ENCODE data around the gene SCRT2.

DNA sequence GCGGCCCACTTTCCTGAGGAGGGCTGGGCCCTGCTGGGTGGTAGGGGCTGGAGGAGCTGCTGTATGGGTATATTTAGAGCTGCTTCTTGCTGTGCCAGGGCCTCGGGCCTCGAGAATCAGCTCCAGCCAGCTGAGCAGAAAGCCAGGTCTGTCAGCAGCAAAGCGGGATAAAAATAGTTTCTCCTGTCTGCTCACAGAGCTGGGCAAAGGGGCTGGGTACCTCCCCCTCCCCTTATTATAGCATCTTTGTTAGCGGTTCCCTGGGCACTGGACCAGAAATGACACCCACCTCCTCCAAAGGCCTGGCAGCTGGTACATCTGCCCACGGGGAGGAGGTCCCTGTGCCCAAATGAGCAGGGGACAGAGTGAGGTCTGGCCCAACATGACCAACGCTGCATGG, 6.0 kb downstream of the SCRT2 start:
- no peak for TF ChIP-seq NFRKB (IDR thresholded peaks at IDR 0.05)
- TF ChIP-seq BHLHE40 (IDR thresholded peaks at IDR 0.05; ENCODE audit: borderline replicate concordance), result no peak
- no peak for TF ChIP-seq TARDBP (IDR thresholded peaks at IDR 0.05)
- no peak for TF ChIP-seq SP1 (IDR thresholded peaks at IDR 0.05)
- no peak for TF ChIP-seq SUZ12 (IDR thresholded peaks at IDR 0.05)
- no peak for TF ChIP-seq LEF1 (IDR thresholded peaks at IDR 0.05; ENCODE audit: borderline replicate concordance)
- no peak for TF ChIP-seq FOXM1 (IDR thresholded peaks at IDR 0.05; ENCODE audit: borderline replicate concordance)
- no peak for TF ChIP-seq ELF4 (IDR thresholded peaks at IDR 0.05)
- no peak for TF ChIP-seq FOXK2 (IDR thresholded peaks at IDR 0.05)
- no peak for TF ChIP-seq FOXA1 (IDR thresholded peaks at IDR 0.05)
- TF ChIP-seq, protein P1, sequence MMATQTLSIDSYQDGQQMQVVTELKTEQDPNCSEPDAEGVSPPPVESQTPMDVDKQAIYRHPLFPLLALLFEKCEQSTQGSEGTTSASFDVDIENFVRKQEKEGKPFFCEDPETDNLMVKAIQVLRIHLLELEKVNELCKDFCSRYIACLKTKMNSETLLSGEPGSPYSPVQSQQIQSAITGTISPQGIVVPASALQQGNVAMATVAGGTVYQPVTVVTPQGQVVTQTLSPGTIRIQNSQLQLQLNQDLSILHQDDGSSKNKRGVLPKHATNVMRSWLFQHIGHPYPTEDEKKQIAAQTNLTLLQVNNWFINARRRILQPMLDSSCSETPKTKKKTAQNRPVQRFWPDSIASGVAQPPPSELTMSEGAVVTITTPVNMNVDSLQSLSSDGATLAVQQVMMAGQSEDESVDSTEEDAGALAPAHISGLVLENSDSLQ (IDR thresholded peaks at IDR 0.05), result no peak
- TF ChIP-seq ARNT (IDR thresholded peaks at IDR 0.05), result no peak
